LHCN-M2 (cell line): Measurements from ENCODE around the gene SLC16A1. TPM values are rescaled to one million over a fixed set of nuclear protein-coding genes. Genes with fewer than 3 reads are reported as not detected.

Source experiments
- DNase-seq: peaks from one replicate; pipeline ENCODE4 v3.0.0-alpha.2; 2012; ENCODE audit warnings: low read depth
- total RNA-seq: library from RNA; depleted of rRNA; stranded (reverse); fragments of >200 nt; gene quantifications from 2 replicates; pipeline ENCODE4 v1.2.3, GENCODE V29; 2014; rRNA removed

Gene SLC16A1
- total RNA-seq, 1 experiment from 2014 or later = 79.1 TPM

GRCh38 chr1:112882271-112882744 is 73.7 kb downstream of the SLC16A1 start:
- DNase-seq = peak; percentile 59

DNA sequence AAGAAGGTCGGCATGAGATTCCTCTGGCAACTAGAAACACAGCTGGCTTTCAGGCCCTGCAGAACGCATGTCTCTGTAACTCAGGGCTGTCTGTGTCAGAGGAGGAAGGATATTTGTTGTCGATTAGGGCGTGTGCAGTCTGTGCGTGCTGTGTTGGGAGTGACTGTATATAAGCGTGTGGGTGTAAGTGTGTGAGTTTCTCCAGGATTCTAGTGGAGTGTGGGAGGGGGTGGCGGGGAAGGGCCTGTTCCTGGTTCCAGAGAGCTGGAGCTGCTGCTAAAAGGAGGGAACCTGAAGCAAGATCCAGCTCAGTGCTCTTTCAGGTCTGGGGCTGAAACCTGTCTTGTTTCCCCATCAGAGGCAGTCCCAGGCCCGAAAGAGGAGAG is 74.3 kb downstream of the SLC16A1 start:
- no peak for DNase-seq

GRCh38 chr1:112879834-112880233 is 76.2 kb downstream of the SLC16A1 start:
- no peak for DNase-seq

GRCh38 chr1:112878321-112878720 is 77.7 kb downstream of the SLC16A1 start:
- DNase-seq = no peak

GRCh38 chr1:112877750-112878149 is 78.2 kb downstream of the SLC16A1 start:
- peak; percentile 36 for DNase-seq

GRCh38 chr1:112876315-112876714 is 79.7 kb downstream of the SLC16A1 start:
- DNase-seq = no peak

DNA sequence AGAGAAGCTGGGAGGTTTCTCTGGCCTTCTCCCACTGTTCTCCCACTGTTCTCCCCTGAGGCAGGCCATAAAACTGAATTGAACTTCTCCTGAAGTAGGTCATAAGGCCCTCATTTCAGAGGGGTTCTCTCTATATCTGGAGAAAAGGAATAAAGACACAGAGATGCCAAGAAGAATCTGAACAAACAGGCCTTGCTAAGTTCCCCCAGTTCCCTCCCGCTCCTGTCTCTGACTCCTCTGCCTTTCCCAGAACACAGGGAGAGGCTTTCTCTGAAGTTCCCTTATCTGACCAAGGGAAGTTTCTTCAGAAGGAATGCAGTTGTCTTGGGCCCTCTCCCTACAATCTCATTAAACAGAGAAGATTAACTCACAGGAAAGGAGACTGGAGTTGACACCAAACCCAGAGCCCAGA is 83.4 kb downstream of the SLC16A1 start:
- no peak for DNase-seq

DNA sequence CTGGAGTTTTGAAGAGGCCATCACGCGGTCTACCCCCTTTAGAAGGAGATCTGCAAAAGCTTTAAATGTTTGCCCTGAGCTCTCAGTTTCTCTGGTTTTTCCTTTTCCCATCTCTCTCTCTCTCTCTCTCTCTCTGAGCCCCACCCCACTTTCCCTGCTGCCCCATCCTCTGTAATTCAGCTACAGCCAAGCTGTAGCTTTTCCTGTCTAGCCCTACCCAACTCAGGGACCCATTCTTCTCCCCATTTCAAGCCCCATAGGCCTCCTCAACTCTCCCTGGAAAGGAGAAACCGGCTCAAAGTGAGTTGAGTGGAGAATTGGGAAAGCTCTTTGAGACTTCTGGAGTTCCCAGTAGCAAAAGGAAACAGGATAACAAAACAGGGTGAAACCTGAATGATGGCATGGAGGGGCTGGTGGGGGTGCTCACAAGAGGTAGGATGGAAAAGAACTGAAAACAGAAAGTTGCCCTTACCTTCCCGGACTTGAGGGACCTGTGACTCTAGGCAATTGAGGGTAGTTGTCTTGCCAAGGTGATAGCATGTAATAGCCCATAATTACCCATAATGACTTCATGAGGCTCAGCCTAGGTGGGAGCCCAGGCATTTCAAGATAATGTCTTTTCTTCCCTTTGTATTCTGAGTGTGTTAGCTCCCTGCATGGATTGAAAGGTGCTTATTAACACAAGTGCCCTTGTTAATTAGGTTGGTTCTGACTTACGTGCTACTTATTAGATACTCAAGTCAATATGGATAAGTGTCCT is 84.9 kb downstream of the SLC16A1 start:
- no peak for DNase-seq

DNA sequence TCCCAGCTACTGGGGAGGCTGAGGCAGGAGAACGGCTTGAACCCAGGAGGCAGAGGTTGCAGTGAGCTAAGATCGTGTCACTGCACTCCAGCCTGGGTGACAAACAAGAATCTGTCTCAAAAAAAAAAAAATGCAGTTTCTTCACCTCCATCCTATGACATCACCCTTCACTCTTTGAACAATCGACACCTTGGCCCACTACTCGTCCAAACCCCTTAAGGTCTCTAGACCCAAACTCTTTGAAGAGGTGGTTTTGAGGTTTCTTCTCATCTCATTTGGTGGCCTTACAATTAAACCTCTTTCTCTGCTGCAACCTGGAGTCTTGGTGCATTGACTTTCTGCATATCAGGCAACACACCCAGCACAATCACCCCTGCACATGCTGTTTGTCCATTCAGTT is 86.1 kb downstream of the SLC16A1 start:
- DNase-seq = no peak

DNA sequence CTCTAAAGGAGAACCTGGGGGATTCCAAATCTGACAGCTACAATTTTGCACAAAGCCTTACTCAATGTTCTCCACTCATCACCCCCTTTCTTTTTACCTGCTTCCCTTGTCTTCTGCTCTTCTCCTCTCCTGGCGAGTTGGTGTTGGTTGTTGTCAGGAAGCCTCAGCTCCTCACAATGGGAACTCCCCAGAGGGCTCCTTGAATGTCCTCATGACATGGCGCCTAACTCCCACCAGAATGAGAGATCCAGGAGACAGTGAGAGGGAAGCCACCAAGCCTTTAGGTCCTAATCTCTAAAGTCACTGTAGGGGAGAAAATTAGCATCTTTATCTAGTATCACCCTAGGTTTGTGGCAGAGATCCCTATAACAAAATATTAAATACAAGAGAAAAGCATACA is 87.8 kb downstream of the SLC16A1 start:
- no peak for DNase-seq

DNA sequence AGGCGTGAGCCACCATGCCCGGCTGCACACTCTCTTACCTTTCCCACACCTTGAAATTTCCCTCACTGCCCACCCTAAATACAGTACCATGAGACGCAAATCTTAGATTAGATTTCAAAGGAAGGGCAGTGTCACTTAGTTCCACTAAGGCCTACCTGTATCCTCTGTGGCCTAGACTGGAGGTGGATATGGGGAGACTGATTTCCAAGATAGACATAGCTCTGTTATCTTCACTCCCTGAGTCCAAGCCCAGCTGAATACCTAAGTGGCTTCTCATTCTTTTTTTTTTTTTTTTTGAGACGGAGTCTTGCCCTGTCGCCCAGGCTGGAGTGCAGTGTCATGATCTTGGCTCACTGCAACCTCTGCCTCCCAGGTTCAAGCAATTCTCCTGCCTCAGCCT is 89.0 kb downstream of the SLC16A1 start:
- DNase-seq = no peak

DNA sequence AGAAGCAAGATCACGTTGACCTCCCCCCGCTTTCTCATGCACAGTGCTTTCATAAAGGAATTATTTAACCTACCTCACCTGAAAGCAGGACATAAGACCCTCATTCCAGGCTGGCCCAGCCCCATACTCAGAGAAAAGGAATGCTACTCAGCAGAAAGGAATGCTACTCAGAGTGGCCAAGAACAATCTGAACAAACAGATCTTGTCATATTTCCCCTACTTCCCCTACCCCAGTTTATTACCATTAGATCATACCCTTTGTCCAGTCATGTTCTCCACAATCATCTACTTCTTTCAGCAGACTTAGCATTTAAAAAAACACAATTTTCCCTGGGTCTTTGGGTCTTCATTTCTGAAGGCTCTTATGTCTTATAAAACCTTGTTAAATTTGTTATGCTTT is 89.8 kb downstream of the SLC16A1 start:
- DNase-seq = peak; percentile 57

GRCh38 chr1:112862753-112863426 is 93.1 kb downstream of the SLC16A1 start:
- DNase-seq = no peak

Other genes starting within 250 kb of the SLC16A1 start
- 518 and 661 TPM in 2 replicates for gene RHOC, start 249.1 kb downstream of the SLC16A1 start, total RNA-seq
- gene PPM1J, start 240.9 kb downstream of the SLC16A1 start, total RNA-seq = 0.32 and 1.1 TPM in 2 replicates
- gene LRIG2, start 117.0 kb upstream of the SLC16A1 start, total RNA-seq = 7.6 and 7.9 TPM in 2 replicates